ENCODE measurements around the gene RCC1.
"Not testable (repeated sequence)": the region's sequence is repeated elsewhere in the genome, so short reads cannot be mapped to it uniquely, and the experiment has no call there.

The RCC1 gene

DNA sequence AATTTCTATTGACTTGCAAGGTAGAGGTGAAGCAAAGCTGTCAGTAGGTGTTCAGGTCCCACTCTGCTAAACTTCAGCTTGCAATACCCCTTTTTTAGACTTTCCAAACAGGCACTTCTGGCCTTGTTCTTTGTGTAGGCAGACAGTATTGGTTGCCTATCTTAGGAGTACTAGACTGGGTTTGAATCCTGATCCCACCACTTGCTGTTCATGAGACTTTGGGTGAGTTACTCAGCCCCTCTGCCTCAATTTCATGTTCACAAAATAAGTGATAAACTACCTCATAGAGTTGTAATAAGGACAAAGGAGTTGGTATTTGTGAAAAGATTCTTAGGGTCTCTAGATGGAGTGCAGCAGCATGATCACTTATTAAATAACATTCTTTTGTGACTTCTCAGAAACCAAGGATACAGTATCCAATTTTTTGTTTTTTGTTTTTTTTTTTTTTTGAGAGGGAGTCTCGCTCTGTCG, 5.2 kb downstream of the RCC1 start:
- DNase-seq (ENCODE audit: low read depth): no peak

GRCh38 chr1:28512058-28512611, 6.3 kb downstream of the RCC1 start:
- no peak for DNase-seq (ENCODE audit: low read depth)

- not testable (repeated sequence) for DNase-seq (ENCODE audit: low read depth)
Observed at GRCh38 chr1:28514445-28514933, 8.6 kb downstream of the RCC1 start.

GRCh38 chr1:28516518-28516956, 10.7 kb downstream of the RCC1 start:
- DNase-seq (ENCODE audit: low read depth): no peak

DNA sequence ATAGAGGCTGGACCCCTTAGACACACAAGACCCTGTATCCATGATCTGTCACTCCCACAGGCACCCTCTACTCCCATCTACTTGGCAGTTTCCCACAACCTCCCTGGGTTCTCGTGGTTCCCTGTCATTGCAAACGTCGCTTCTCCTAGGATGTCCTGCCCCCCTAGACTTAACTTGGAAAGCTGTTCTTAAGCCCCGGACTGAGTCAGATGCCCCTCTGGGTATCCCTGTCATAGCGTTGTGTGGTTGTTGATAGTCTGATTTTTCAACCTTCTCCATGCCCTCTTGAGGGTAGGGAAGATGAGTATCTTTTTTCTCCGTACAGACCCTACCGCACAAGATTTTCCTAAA, 11.8 kb downstream of the RCC1 start:
- no peak for DNase-seq (ENCODE audit: low read depth)

- DNase-seq (ENCODE audit: low read depth): no peak
Observed at GRCh38 chr1:28518000-28518744, 12.3 kb downstream of the RCC1 start.

- DNase-seq (ENCODE audit: low read depth): no peak
Observed at GRCh38 chr1:28518745-28519341, 13.0 kb downstream of the RCC1 start.

GRCh38 chr1:28519946-28520725, 14.3 kb downstream of the RCC1 start:
- no peak for DNase-seq (ENCODE audit: low read depth)

DNA sequence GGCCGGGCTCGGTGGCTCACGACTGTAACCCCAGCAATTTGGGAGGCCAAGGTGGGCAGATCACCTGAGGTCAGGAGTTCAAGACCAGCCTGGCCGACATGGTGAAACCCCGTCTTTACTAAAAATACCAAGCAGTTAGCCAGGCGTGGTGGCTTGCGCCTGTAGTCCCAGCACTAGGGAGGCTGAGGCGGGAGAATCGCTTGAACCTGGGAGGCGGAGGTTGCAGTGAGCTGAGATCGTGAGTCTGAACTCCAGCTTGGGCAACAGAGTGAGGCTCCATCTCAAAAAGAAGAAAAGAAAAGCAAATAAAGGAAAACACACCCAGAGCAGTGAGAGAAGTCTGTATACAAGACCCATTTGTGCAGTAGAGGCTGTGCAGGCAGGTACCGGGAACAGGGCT, 15.0 kb downstream of the RCC1 start:
- not testable (repeated sequence) for DNase-seq (ENCODE audit: low read depth)

DNA sequence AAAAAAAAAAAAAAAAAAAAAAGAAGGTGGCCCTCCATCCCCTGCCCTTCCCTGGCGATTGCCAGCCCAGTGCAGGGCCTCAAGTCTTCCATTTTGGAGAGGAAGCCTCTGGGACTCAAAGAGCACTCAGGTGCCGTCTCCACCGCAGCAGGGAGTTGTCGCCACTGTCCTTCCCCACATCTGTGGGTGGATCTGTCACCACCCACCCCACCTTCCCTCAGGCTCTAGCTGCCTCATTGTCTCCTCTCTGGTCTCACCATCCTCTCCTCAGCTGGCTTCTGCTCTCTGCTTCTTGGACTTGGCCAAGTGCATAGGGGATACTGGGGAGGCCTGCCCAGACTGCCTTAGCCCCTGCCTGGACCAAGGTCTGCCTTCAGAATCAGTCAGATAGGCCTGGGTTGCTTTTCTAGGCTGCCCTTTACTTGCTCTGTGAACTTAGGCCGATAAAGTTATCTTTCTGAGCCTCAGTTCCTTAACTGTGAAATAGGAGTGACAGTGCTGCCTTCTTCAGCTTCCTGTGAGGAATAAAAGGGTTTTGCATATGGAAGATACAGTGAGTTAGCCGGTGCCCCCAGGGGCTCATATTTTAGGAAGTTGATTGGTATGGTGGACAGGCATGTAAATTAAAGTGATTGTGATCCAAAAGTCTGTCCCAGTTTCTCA, 15.8 kb downstream of the RCC1 start:
- DNase-seq (ENCODE audit: low read depth): no peak

DNA sequence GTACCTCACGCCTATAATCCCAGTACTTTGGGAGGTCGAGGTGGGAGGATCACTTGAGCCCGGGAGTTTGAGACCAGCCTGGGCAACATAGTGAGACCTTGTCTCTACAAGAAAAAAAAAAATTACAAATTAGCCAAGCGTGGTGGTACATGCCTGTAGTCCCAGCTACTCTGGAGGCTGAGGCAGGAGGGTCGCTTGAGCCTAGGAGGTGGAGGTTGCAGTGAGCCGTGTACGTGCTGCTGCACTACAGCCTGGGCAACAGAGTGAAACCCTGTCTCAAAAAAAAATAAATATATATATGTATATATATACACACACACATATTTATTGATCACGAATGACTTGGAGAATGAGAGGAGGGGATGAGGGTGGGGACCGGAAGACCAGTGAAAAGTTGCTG, 16.7 kb downstream of the RCC1 start:
- not testable (repeated sequence) for DNase-seq (ENCODE audit: low read depth)

DNA sequence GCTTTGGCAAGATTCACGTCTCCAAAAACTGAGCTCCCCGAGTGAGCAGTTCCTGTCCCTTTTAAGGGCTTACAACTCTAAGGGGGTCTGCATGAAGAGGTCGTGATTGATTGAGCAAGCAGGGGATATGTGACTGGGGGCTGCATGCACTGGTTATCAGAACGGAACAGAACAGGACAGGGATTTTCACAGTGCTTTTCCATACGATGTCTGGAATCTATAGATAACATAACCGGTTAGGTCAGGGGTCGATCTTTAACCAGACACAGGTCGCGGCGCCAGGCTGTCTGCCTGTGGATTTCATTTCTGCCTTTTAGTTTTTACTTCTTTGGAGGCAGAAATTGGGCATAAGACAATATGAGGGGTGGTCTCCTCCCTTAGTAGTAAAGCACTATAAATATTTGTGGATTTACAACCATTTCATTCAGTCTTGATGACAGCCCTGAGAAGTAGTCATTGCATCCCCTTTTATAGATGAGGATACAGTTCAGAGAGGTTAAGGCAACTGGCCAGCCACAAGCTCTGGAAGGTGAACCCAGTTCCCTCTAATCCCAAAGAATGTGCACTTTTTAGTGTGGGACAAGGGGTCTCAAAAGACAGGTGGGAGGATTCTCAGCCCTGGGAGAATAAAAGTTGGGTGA, 19.3 kb downstream of the RCC1 start:
- DNase-seq (ENCODE audit: low read depth): not testable (repeated sequence)

DNA sequence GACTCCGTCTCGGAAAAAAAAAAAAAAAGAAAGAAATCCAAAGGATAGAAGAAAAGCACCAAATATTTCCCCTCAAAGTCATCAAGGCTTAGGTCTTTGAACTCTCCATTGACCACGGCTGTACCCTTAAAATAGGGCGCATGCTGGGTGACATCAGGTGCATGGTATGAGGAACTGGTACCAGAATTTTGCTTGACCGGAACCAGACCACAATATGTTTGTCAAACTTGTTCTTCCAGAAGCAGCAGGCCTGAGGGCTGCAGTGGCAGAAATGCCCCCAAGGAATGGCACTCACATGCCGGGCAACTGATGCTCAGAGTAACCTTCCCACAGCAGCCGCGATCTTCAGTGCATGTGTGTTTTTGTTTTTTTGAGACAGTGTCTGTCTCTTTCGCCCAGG, 21.0 kb downstream of the RCC1 start:
- DNase-seq (ENCODE audit: low read depth): no peak

DNA sequence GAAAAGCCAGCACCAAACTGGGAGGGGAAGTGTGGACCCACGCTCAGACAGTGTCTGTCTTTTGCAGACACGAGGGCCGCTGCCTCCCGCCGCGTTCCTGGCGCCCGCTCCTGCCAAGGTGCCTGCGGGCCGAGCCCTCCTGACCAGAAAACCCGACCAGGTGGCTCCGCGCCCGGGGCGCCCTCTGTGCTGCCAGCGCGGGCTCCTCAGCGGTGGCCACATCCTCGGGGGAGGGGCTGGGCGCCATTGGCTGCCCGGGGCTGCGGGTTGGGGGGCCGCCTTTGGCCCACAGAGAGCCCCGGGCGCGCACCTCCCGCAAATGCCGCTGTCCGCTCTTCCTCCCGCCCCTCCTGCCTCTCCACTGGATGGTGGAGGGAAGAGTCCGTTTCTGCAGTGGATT, 24.6 kb downstream of the RCC1 start:
- DNase-seq (ENCODE audit: low read depth): no peak

DNA sequence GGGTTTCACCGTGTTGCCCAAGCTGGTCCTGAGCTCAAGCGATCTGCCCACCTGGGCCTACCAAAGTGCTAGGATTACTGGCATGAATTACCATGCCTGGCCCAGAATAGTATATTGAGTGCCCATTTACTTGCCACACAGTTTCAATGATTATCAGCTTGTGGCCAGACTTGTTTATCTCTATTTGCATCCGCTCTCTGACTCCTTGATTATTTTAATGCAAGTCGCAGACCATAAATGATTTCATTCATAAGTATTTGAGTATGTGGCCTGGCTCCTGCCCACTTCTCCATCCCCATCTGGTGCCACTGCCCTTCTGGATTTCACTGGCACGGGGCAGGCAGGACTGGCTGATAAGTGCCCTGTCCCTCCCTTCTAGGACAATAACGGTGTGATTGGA, 28.8 kb downstream of the RCC1 start:
- no peak for DNase-seq (ENCODE audit: low read depth)

- DNase-seq (ENCODE audit: low read depth): no peak
Observed at GRCh38 chr1:28535180-28535579, 29.3 kb downstream of the RCC1 start.

DNA sequence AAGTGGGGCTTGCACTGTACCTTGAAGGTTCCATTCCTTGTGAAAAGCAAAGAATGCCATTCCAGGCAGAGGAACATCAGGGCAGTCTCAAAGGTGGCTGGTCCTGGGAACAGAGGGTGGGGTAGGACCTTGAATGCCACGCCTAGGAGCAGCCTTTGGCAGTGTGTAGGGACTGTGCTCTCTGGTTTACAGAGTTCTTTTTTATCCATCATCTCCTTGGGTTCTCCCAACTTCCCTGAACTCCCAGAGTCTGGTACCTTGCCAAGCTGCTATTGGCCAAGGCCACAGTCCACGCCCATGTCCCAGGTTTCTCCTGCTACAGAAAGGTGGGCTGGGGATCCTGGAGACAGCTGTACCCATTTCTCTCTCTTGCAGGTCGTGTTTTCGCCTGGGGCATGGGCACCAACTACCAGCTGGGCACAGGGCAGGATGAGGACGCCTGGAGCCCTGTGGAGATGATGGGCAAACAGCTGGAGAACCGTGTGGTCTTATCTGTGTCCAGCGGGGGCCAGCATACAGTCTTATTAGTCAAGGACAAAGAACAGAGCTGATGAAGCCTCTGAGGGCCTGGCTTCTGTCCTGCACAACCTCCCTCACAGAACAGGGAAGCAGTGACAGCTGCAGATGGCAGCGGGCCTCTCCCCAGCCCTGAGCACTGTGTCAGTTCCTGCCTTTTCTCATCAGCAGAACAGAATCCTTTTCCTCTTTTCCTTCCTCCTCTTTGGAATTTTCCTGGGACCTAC, 31.8 kb downstream of the RCC1 start:
- no peak for DNase-seq (ENCODE audit: low read depth)

- no peak for DNase-seq (ENCODE audit: low read depth)
Observed at GRCh38 chr1:28538286-28538685, 32.4 kb downstream of the RCC1 start.

GRCh38 chr1:28540651-28541050, 34.8 kb downstream of the RCC1 start:
- no peak for DNase-seq (ENCODE audit: low read depth)

- DNase-seq (ENCODE audit: low read depth): not testable (repeated sequence)
Observed at GRCh38 chr1:28541414-28542015, 35.7 kb downstream of the RCC1 start.

Data from non-pigmented ciliary epithelial cell (primary cell).